GM12878 (cell line): ENCODE results near the gene KCNC1.

Source experiments
- CTCF ChIP-seq, 3 experiments: IDR thresholded peaks in 2 of 3; conservative IDR thresholded peaks in 1 of 3; 2 replicates each; pipeline ENCODE4 v1.5.1; 2011; ENCODE audit warnings: low read depth in 3 of 3, low read length in 3 of 3, mild to moderate bottlenecking in 3 of 3, control low read depth in 2 of 3, moderate library complexity in 2 of 3, inconsistent platforms in 1 of 3, mixed read lengths in 1 of 3; ENCODE audit not compliant: control insufficient read depth in 2 of 3, insufficient read depth in 1 of 3; ENCODE audit errors: extremely low read depth in 1 of 3
- GABPA ChIP-seq: IDR thresholded peaks from 2 replicates; pipeline ENCODE4 v1.6.1; 2014; ENCODE audit warnings: antibody characterized with exemption, low read depth, mild to moderate bottlenecking, inconsistent platforms
- POLR2A ChIP-seq: IDR thresholded peaks from 2 replicates; pipeline ENCODE4 v1.6.1; 2011; ENCODE audit warnings: low read depth, mild to moderate bottlenecking, low read length
- POLR2AphosphoS5 ChIP-seq: IDR thresholded peaks from 2 replicates; pipeline ENCODE4 v1.6.1; 2011; ENCODE audit warnings: mild to moderate bottlenecking, low read length, inconsistent platforms
- SREBF2 ChIP-seq: IDR thresholded peaks from 2 replicates; pipeline ENCODE4 v1.6.1; 2012; ENCODE audit warnings: mild to moderate bottlenecking, low read length
- TCF7 ChIP-seq: IDR thresholded peaks from 2 replicates; pipeline ENCODE4 v1.6.1; 2014; ENCODE audit warnings: antibody characterized with exemption, borderline replicate concordance

- no peak for TF ChIP-seq POLR2A
- TF ChIP-seq CTCF (IDR thresholded peaks at IDR 0.05 in 2 of 3, conservative IDR thresholded peaks at IDR 0.05 in 1 of 3; ENCODE audit: control insufficient read depth in 2 of 3, extremely low read depth in 1 of 3, insufficient read depth in 1 of 3, low read depth in 3 of 3, low read length in 3 of 3): no peak
- no peak for TF ChIP-seq TCF7
- TF ChIP-seq GABPA: no peak
- TF ChIP-seq SREBF2: no peak
- TF ChIP-seq POLR2AphosphoS5: no peak
Measured at GRCh38 chr11:17730137-17730536, 4.4 kb upstream of the KCNC1 start.
